CD4-positive, alpha-beta T cell (primary cell): ENCODE measurements around the gene UXS1. TPM values are rescaled to one million over a fixed set of nuclear protein-coding genes. Genes with fewer than 3 reads are reported as not detected.

Experiments used
- ATAC-seq: fragments of 200-7000 bp; cut with Tn5 transposase; one replicate; pipeline ENCODE4 v1.10.0; 2022; ENCODE audit warnings: mild to moderate bottlenecking; ENCODE audit not compliant: poor library complexity
- CTCF ChIA-PET: fragments of 350-600 bp; sonication (Branson Sonifier 250); formaldehyde crosslinking; loops from one replicate; lab custom pipeline; 2021; ENCODE audit warnings: antibody characterized with exemption, inconsistent platforms; lab: Charles Lee
- POLR2A ChIA-PET: fragments of 350-600 bp; sonication (Branson Sonifier 250); formaldehyde crosslinking; loops from one replicate; lab custom pipeline; 2021; ENCODE audit warnings: antibody characterized with exemption, inconsistent platforms; lab: Charles Lee
- DNase-seq, 14 experiments: peaks; one replicate each; pipeline ENCODE4 v3.0.0-alpha.2; 2013 to 2020; ENCODE audit warnings: mixed read lengths in 2 of 14
- H3K27ac ChIP-seq, 2 donors: one replicate each; pipeline versions ENCODE4 v1.5.1 to v1.7.0; 2013; ENCODE audit warnings: low read length in 2 of 2, low read depth in 1 of 2, mild to moderate bottlenecking in 1 of 2
- H3K27me3 ChIP-seq, 2 experiments: 1 replicate in 1 of 2; 2 replicates in 1 of 2; pipeline versions ENCODE4 v1.6.1 to v1.7.0; 2013; ENCODE audit warnings: low read length in 2 of 2, control low read depth in 1 of 2, mild to moderate bottlenecking in 1 of 2, moderate library complexity in 1 of 2; ENCODE audit not compliant: insufficient read depth in 2 of 2, control insufficient read depth in 1 of 2
- H3K36me3 ChIP-seq: one replicate; pipeline ENCODE4 v1.6.1; 2013; ENCODE audit warnings: low read length, control low read depth; ENCODE audit not compliant: insufficient read depth
- H3K4me1 ChIP-seq: one replicate; pipeline ENCODE4 v1.6.1; 2013; ENCODE audit warnings: low read length, control low read depth; ENCODE audit not compliant: insufficient read depth
- H3K4me3 ChIP-seq: one replicate; pipeline ENCODE4 v1.5.1; 2013; ENCODE audit warnings: mild to moderate bottlenecking, low read length, moderate library complexity
- H3K9me3 ChIP-seq, 2 experiments: 1 replicate in 1 of 2; 2 replicates in 1 of 2; pipeline versions ENCODE4 v1.6.1 to v1.7.0; 2013; ENCODE audit warnings: low read length in 2 of 2, mild to moderate bottlenecking in 2 of 2, control low read depth in 1 of 2, moderate library complexity in 1 of 2; ENCODE audit not compliant: control insufficient read depth in 1 of 2, insufficient read depth in 1 of 2
- H3K27ac Mint-ChIP-seq: one replicate; pipeline ENCODE4 v1.8.0; 2020; ENCODE audit warnings: mixed read lengths
- H3K27me3 Mint-ChIP-seq: one replicate; pipeline ENCODE4 v1.8.0; 2021; ENCODE audit warnings: mixed read lengths
- H3K36me3 Mint-ChIP-seq: one replicate; pipeline ENCODE4 v1.8.0; 2021; ENCODE audit warnings: low read depth, mixed read lengths
- H3K4me1 Mint-ChIP-seq: one replicate; pipeline ENCODE4 v1.8.0; 2021; ENCODE audit warnings: low read depth, mixed read lengths
- H3K4me3 Mint-ChIP-seq: one replicate; pipeline ENCODE4 v1.8.0; 2020; ENCODE audit warnings: mild to moderate bottlenecking, mixed read lengths
- H3K9me3 Mint-ChIP-seq: one replicate; pipeline ENCODE4 v1.8.0; 2020; ENCODE audit warnings: mixed read lengths
- intact Hi-C, 2 experiments: fragments of 100-400 bp; cut with DNase I in 1 of 2; cut with micrococcal nuclease in 1 of 2; formaldehyde crosslinking; loops; one replicate each; pipeline versions ENCODE4 v1.15.1 to v1.9.0; 2023 to 2025; cut with DNase I, micrococcal nuclease
- total RNA-seq, 174 experiments: library from RNA in 2 of 174; stranded (reverse) in 2 of 174; gene quantifications; one replicate each; pipeline ENCODE4 v1.2.3 and lab custom pipeline; 2021 to 2026
- TF ChIP-seq, protein P1 (sequence below): fragments of 200-600 bp; IDR thresholded peaks from one replicate; pipeline ENCODE4 v1.8.0; 2022; ENCODE audit warnings: antibody characterized with exemption, mild to moderate bottlenecking

Gene UXS1
- total RNA-seq, 2 experiments from 2014 or later: 59.3 to 67.1 TPM

DNA sequence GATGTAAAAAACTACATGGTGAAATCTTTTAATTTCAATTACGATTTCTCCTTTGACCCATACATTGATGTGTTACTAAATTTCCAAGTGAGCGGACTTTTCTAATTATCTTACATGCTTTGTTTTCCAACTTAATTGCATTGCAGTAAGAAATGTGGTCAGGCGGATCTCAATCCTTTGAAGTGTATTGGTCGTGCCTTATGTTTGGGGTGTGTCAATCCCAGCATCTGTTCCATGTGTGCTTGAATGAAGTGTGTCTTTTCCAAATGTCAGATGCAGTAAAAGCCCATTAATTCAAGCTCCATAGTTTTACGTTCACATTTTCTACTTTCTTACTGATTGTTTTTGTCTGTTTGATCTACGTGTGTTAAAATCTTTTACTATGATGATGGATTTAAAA is 113.1 kb downstream of the UXS1 start:
- no peak for DNase-seq
- Histone ChIP-seq H3K36me3 (no peaks in the 10 kb centered on the region), H3K27me3 (no peaks in the 10 kb centered on the region), H3K27ac (no peak overlapping the region), H3K9me3 (no peaks in the 10 kb centered on the region), H3K4me3 (no peak overlapping the region), H3K4me1 (peaks cover 20% of the 10 kb centered on the region)
- Mint-ChIP-seq H3K9me3 (no peaks in the 10 kb centered on the region), H3K4me1 (peaks cover 60% of the 10 kb centered on the region), H3K4me3 (no peak overlapping the region), H3K36me3 (no peaks in the 10 kb centered on the region), H3K27ac (no peak overlapping the region), H3K27me3 (no peaks in the 10 kb centered on the region)
- intact Hi-C loops: loop anchor here in 1 of 2 experiments (5.0 kb wide), 2 partner anchors 104 to 154 kb away; no protein-coding TSS in a partner anchor
- TF ChIP-seq, protein P1, sequence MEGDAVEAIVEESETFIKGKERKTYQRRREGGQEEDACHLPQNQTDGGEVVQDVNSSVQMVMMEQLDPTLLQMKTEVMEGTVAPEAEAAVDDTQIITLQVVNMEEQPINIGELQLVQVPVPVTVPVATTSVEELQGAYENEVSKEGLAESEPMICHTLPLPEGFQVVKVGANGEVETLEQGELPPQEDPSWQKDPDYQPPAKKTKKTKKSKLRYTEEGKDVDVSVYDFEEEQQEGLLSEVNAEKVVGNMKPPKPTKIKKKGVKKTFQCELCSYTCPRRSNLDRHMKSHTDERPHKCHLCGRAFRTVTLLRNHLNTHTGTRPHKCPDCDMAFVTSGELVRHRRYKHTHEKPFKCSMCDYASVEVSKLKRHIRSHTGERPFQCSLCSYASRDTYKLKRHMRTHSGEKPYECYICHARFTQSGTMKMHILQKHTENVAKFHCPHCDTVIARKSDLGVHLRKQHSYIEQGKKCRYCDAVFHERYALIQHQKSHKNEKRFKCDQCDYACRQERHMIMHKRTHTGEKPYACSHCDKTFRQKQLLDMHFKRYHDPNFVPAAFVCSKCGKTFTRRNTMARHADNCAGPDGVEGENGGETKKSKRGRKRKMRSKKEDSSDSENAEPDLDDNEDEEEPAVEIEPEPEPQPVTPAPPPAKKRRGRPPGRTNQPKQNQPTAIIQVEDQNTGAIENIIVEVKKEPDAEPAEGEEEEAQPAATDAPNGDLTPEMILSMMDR: no peak
- ATAC-seq: no peak
- ChIA-PET POLR2A (interaction anchor here (0.6 kb wide), 1 partner anchor 304 kb away, joined by 4 read pairs; no protein-coding TSS in a partner anchor), CTCF (interaction anchor here (1.5 kb wide), 1 partner anchor 14 kb away, joined by 4 read pairs; no protein-coding TSS in a partner anchor)

DNA sequence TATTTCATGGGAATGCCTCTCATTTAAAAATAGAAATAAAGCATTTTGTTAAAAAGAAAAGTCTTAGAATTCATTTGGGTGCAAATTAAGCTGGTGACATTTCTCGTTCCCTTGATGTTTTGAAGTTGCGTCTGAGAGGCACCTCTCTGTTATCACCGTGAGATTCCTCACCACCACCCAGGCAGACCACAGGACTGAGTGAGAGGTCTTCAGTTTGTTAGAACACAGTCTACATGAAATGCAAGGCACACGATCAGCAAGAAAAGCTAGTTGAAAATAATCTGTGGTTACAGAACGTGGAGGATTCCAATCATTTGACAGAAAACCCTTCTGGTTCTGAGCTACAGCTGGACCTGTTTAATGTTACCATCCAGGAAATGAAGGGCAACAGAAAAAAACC is 116.0 kb downstream of the UXS1 start:
- peaks cover 56% of the 10 kb centered on the region for H3K4me1 Mint-ChIP-seq
- Histone ChIP-seq H3K4me3 (no peak overlapping the region), H3K27ac (no peak overlapping the region), H3K9me3 (no peaks in the 10 kb centered on the region), H3K4me1 (peaks cover 6% of the 10 kb centered on the region), H3K27me3 (no peaks in the 10 kb centered on the region), H3K36me3 (no peaks in the 10 kb centered on the region)
- H3K27ac Mint-ChIP-seq: peak overlapping the region; percentile 78
- H3K36me3 Mint-ChIP-seq: no peaks in the 10 kb centered on the region
- intact Hi-C loops: loop anchor here in 1 of 2 experiments (5.0 kb wide), 1 partner anchor 321 kb away; no protein-coding TSS in a partner anchor
- DNase-seq (peak in 1 of 14 experiments; percentile 55), ATAC-seq (peak; percentile 57)
- TF ChIP-seq, protein P1: no peak
- CTCF ChIA-PET: interaction anchor here (0.9 kb wide), 1 partner anchor 17 kb away, joined by 3 read pairs; no protein-coding TSS in a partner anchor
- H3K9me3 Mint-ChIP-seq: no peaks in the 10 kb centered on the region
- POLR2A ChIA-PET: interaction anchor here (0.6 to 1.3 kb wide), 8 partner anchors 9 to 280 kb away, joined by 3 to 8 read pairs (median 3); a partner anchor contains a TSS
- H3K27me3 Mint-ChIP-seq: no peaks in the 10 kb centered on the region
- peak overlapping the region; percentile 62 for H3K4me3 Mint-ChIP-seq

DNA sequence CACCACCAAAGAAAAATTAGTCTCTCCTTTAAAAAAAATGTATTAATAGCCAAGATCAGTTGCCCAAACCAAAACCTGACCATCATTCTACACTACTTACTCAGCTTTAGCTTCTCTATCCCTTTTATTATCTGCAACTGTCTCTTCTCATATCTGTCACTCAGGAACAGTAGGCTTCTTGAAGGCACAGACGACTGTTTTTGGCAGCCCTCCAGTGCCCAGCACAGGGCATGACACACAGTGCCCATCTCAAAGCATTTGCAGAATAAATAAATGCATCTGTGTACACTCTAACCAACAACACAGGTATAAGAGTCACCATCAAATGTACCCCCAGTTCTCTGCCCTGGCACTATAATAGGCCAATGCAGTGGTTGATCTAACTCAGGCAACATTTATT is 117.2 kb downstream of the UXS1 start:
- Histone ChIP-seq H3K4me3 (no peak overlapping the region), H3K27me3 (no peaks in the 10 kb centered on the region), H3K9me3 (no peaks in the 10 kb centered on the region), H3K36me3 (no peaks in the 10 kb centered on the region), H3K4me1 (peaks cover 7% of the 10 kb centered on the region), H3K27ac (no peak overlapping the region)
- no peaks in the 10 kb centered on the region for H3K27me3 Mint-ChIP-seq
- H3K9me3 Mint-ChIP-seq: no peaks in the 10 kb centered on the region
- no peak overlapping the region for H3K27ac Mint-ChIP-seq
- ChIA-PET POLR2A (no interaction called here), CTCF (no interaction called here)
- no peaks in the 10 kb centered on the region for H3K36me3 Mint-ChIP-seq
- intact Hi-C loops: loop anchor here (1.0 to 5.0 kb wide), 2 partner anchors 10 to 320 kb away; no protein-coding TSS in a partner anchor
- no peak overlapping the region for H3K4me3 Mint-ChIP-seq
- TF ChIP-seq, protein P1: no peak
- DNase-seq: peak in 2 of 14 experiments; percentile 22 to 54
- ATAC-seq: no peak
- peaks cover 54% of the 10 kb centered on the region for H3K4me1 Mint-ChIP-seq
